Osteoblast (primary cell): Measurements from ENCODE around the gene C16orf96. TPM values are rescaled to one million over a fixed set of nuclear protein-coding genes. Genes with fewer than 3 reads are reported as not detected.

Source experiments
- DNase-seq: peaks from one replicate; pipeline ENCODE4 v3.0.0; 2011; ENCODE audit warnings: low spot score, mixed read lengths; ENCODE audit not compliant: insufficient read length; ENCODE audit errors: missing footprints
- H2AFZ ChIP-seq: 2 replicates; pipeline ENCODE4 v1.6.0; 2011; ENCODE audit warnings: mild to moderate bottlenecking, low read length
- H3K27ac ChIP-seq: 2 replicates; pipeline ENCODE4 v1.5.1; 2011; ENCODE audit warnings: mild to moderate bottlenecking, low read depth, low read length, moderate library complexity
- H3K27me3 ChIP-seq: 2 replicates; pipeline ENCODE4 v1.6.0; 2012; ENCODE audit warnings: mild to moderate bottlenecking, control low read depth, inconsistent platforms, low read length, moderate library complexity; ENCODE audit not compliant: insufficient read depth
- H3K36me3 ChIP-seq: 2 replicates; pipeline ENCODE4 v1.5.1; 2011; ENCODE audit warnings: mild to moderate bottlenecking, low read length, control low read depth, moderate library complexity; ENCODE audit not compliant: insufficient read depth
- H3K4me1 ChIP-seq: 2 replicates; pipeline ENCODE4 v1.5.1; 2011; ENCODE audit warnings: mild to moderate bottlenecking, low read length, control low read depth, moderate library complexity; ENCODE audit not compliant: insufficient read depth
- H3K4me2 ChIP-seq: 2 replicates; pipeline ENCODE4 v1.6.0; 2011; ENCODE audit warnings: mild to moderate bottlenecking, low read length; ENCODE audit not compliant: insufficient read depth
- H3K4me3 ChIP-seq: fragments of 200-600 bp; sonication (generic); 3 replicates; pipeline ENCODE4 v1.5.1; 2012; ENCODE audit warnings: mild to moderate bottlenecking, low read length, inconsistent platforms; ENCODE audit not compliant: insufficient read depth
- H3K79me2 ChIP-seq: 2 replicates; pipeline ENCODE4 v1.6.0; 2012; ENCODE audit warnings: mild to moderate bottlenecking, low read length, control low read depth, inconsistent platforms; ENCODE audit not compliant: insufficient read depth
- H3K9me3 ChIP-seq: 2 replicates; pipeline ENCODE4 v1.5.1; 2011; ENCODE audit warnings: low read depth, low read length, control low read depth
- H4K20me1 ChIP-seq: 2 replicates; pipeline ENCODE4 v1.6.0; 2012; ENCODE audit warnings: mild to moderate bottlenecking, low read length, control low read depth; ENCODE audit not compliant: insufficient read depth
- CTCF ChIP-seq: IDR thresholded peaks from 2 replicates; pipeline ENCODE4 v1.5.1; 2011; ENCODE audit warnings: mild to moderate bottlenecking, low read depth, low read length, moderate library complexity; ENCODE audit errors: extremely low read depth
- total RNA-seq: library from RNA; depleted of rRNA; stranded (reverse); fragments of >200 nt; gene quantifications from 2 replicates; pipeline ENCODE4 v1.2.3, GENCODE V29; 2012

The C16orf96 gene
- total RNA-seq, 1 donor = not detected

- DNase-seq = peak; percentile 71
- Histone ChIP-seq H4K20me1 (peaks cover 33% of the 10 kb centered on the region), H3K36me3 (no peaks in the 10 kb centered on the region), H3K4me2 (no peak overlapping the region), H3K4me3 (no peak overlapping the region), H3K27me3 (no peaks in the 10 kb centered on the region), H2AFZ (no peak overlapping the region), H3K9me3 (no peaks in the 10 kb centered on the region), H3K79me2 (peaks cover 40% of the 10 kb centered on the region), H3K4me1 (peaks cover 15% of the 10 kb centered on the region), H3K27ac (no peak overlapping the region)
- no peak for TF ChIP-seq CTCF
Measured at GRCh38 chr16:4610011-4611005, 54.2 kb downstream of the C16orf96 start.

DNA sequence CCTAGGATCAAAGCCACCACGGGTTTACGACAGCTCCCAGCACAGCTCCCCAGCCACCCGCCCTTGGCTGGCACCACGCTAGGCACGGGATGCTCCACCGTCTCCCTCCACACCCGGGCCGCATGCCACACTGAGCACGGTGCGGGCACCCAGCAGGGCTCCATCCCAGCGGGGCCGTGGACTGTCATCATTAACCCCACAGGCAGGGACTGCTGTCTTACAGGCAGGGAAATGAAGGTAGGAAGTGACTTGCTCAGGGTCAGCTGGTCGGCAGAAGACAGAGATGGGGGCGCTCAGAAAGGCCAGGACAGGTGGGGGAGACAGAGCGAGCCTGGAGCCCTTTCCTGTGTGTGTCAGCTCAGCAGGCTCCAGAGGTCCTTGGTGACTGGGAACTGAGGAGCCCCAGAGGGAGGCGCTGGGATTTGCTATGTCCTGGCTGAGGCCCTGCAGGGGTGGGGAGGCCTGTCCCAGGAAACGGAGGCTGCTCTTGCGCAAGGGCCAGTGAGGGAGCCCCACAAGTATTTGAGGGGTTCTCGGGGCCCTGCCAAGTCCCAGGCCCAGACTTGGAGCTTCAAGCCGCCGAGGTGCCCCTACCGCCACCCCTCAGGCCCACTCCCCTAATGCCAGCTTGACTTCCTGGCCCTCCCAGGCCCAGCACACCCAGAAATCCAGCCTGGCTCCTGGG is 55.3 kb downstream of the C16orf96 start:
- no peaks in the 10 kb centered on the region for H3K36me3 ChIP-seq
- H3K4me3 ChIP-seq = no peak overlapping the region
- no peaks in the 10 kb centered on the region for H3K27me3 ChIP-seq
- DNase-seq = peak; percentile 87
- H2AFZ ChIP-seq = no peak overlapping the region
- H4K20me1 ChIP-seq = peaks cover 32% of the 10 kb centered on the region
- peaks cover 17% of the 10 kb centered on the region for H3K4me1 ChIP-seq
- peaks cover 40% of the 10 kb centered on the region for H3K79me2 ChIP-seq
- H3K9me3 ChIP-seq = no peaks in the 10 kb centered on the region
- no peak overlapping the region for H3K4me2 ChIP-seq
- TF ChIP-seq CTCF = no peak
- no peak overlapping the region for H3K27ac ChIP-seq

- no peak for TF ChIP-seq CTCF
- Histone ChIP-seq H3K79me2 (peaks cover 40% of the 10 kb centered on the region), H3K27ac (no peak overlapping the region), H3K27me3 (no peaks in the 10 kb centered on the region), H3K4me1 (peaks cover 24% of the 10 kb centered on the region), H3K4me2 (no peak overlapping the region), H4K20me1 (peaks cover 30% of the 10 kb centered on the region), H3K4me3 (no peak overlapping the region), H2AFZ (no peak overlapping the region), H3K36me3 (no peaks in the 10 kb centered on the region), H3K9me3 (no peaks in the 10 kb centered on the region)
- peak; percentile 88 for DNase-seq
Measured at GRCh38 chr16:4612474-4612931, 56.4 kb downstream of the C16orf96 start.
